Measurements from ENCODE around the gene HDAC2.

- TF ChIP-seq CTCF (conservative IDR thresholded peaks at IDR 0.05 in 1 of 2, IDR thresholded peaks at IDR 0.05 in 1 of 2; ENCODE audit: extremely low read depth in 1 of 2, insufficient read depth in 1 of 2, low read depth in 1 of 2, low read length in 2 of 2) (peak; percentile 48 to 62), EZH2 (IDR thresholded peaks at IDR 0.05; ENCODE audit: borderline replicate concordance, low read length) (no peak)
Measured at GRCh38 chr6:113980937-113981554, 10.1 kb upstream of the HDAC2 start.

Data from mammary epithelial cell (primary cell).